Endothelial cell of umbilical vein (primary cell): ENCODE measurements around the gene LENEP. TPM values are rescaled to one million over a fixed set of nuclear protein-coding genes. Genes with fewer than 3 reads are reported as not detected.

Experiments
- BruUV-seq: library from RNA; stranded (reverse); fragments of 400-500 nt; replicated peaks from 2 replicates; lab custom pipeline; 2021; lab: Mats Ljungman, UMichigan
- CTCF ChIA-PET: fragments of 300-600, 350-600 bp; sonication (Branson Sonifier 250); formaldehyde crosslinking; loops from one replicate; lab custom pipeline; 2021; ENCODE audit warnings: antibody characterized with exemption, inconsistent platforms; lab: Charles Lee
- POLR2A ChIA-PET: fragments of 300-600, 350-600 bp; sonication (Branson Sonifier 250); formaldehyde crosslinking; loops from one replicate; lab custom pipeline; 2021; ENCODE audit warnings: antibody characterized with exemption, inconsistent platforms; lab: Charles Lee
- DNase-seq: peaks from one replicate; pipeline ENCODE4 v3.0.0-alpha.2; 2011; ENCODE audit warnings: low read depth, low spot score
- FAIRE-seq: peaks from 2 replicates; lab custom pipeline; 2011; peaks lifted over from hg19 to GRCh38; lab: Jason Lieb, UNC
- H2AFZ ChIP-seq: 2 replicates; pipeline ENCODE4 v1.6.0; 2012; ENCODE audit warnings: low read depth, low read length, control low read depth, inconsistent platforms
- H3K27ac ChIP-seq: 2 replicates; pipeline ENCODE4 v1.5.1; 2011; ENCODE audit warnings: low read depth, mild to moderate bottlenecking, control low read depth, low read length, moderate library complexity; ENCODE audit not compliant: insufficient read depth
- H3K27me3 ChIP-seq, 2 experiments: 2 replicates each; pipeline versions ENCODE4 v1.6.0 to v1.6.1; 2011; ENCODE audit warnings: low read length in 2 of 2, mixed read lengths in 1 of 2; ENCODE audit not compliant: control insufficient read depth in 2 of 2, insufficient read depth in 2 of 2
- H3K36me3 ChIP-seq, 2 experiments: 2 replicates in 1 of 2; 3 replicates in 1 of 2; pipeline ENCODE4 v1.5.1; 2011; ENCODE audit warnings: low read length in 2 of 2, mild to moderate bottlenecking in 1 of 2, moderate library complexity in 1 of 2; ENCODE audit not compliant: control insufficient read depth in 2 of 2, insufficient read depth in 2 of 2; ENCODE audit errors: extremely low read depth in 1 of 2
- H3K4me1 ChIP-seq: 3 replicates; pipeline ENCODE4 v1.5.1; 2011; ENCODE audit warnings: mild to moderate bottlenecking, low read length; ENCODE audit not compliant: control insufficient read depth, insufficient read depth; ENCODE audit errors: extremely low read depth
- H3K4me2 ChIP-seq: 2 replicates; pipeline ENCODE4 v1.6.1; 2011; ENCODE audit warnings: low read length, control low read depth, mixed read lengths; ENCODE audit not compliant: insufficient read depth
- H3K4me3 ChIP-seq, 3 experiments: fragments of 200-600 bp in 1 of 3; sonication (generic), shearing (Covaris generic) in 1 of 3; replicated peaks in 1 of 3; 2 replicates each; pipeline ENCODE4 v1.5.1; 2011 to 2016; ENCODE audit warnings: control low read depth in 3 of 3, low read length in 3 of 3, mild to moderate bottlenecking in 2 of 3, inconsistent platforms in 1 of 3, low read depth in 1 of 3, moderate library complexity in 1 of 3; ENCODE audit not compliant: insufficient read depth in 1 of 3
- H3K79me2 ChIP-seq: 2 replicates; pipeline ENCODE4 v1.6.0; 2012; ENCODE audit warnings: low read length, inconsistent platforms; ENCODE audit not compliant: control insufficient read depth, insufficient read depth
- H3K9ac ChIP-seq: replicated peaks from 2 replicates; pipeline ENCODE3; 2011; ENCODE audit warnings: low read length, control low read depth; ENCODE audit not compliant: insufficient read depth; ENCODE audit errors: extremely low read depth
- H3K9me1 ChIP-seq: replicated peaks from 3 replicates; pipeline ENCODE4 v1.6.0; 2011; ENCODE audit warnings: mild to moderate bottlenecking, low read length; ENCODE audit not compliant: control insufficient read depth, insufficient read depth; ENCODE audit errors: extremely low read depth
- H3K9me3 ChIP-seq: replicated peaks from 2 replicates; pipeline ENCODE4 v1.5.1; 2012; ENCODE audit warnings: low read length, inconsistent platforms; ENCODE audit not compliant: control insufficient read depth, insufficient read depth
- H4K20me1 ChIP-seq: replicated peaks from 2 replicates; pipeline ENCODE3; 2011; ENCODE audit warnings: mild to moderate bottlenecking, low read length; ENCODE audit not compliant: control insufficient read depth, insufficient read depth; ENCODE audit errors: extremely low read depth
- EZH2 ChIP-seq: IDR thresholded peaks from 2 replicates; pipeline ENCODE4 v1.6.1; 2012; ENCODE audit warnings: borderline replicate concordance, low read depth, mild to moderate bottlenecking, moderate library complexity, low read length, inconsistent platforms; ENCODE audit not compliant: severe bottlenecking
- FOS ChIP-seq: IDR thresholded peaks from 2 replicates; pipeline ENCODE4 v1.6.1; 2011; ENCODE audit warnings: mild to moderate bottlenecking, low read length, moderate library complexity, borderline replicate concordance; ENCODE audit not compliant: insufficient read depth
- GATA2 ChIP-seq: IDR thresholded peaks from 2 replicates; pipeline ENCODE4 v1.7.0; 2011; ENCODE audit warnings: low read depth, mild to moderate bottlenecking, moderate library complexity, mixed read lengths, low read length; ENCODE audit not compliant: insufficient read length, insufficient read depth
- JUN ChIP-seq: IDR thresholded peaks from 2 replicates; pipeline ENCODE4 v1.6.1; 2011; ENCODE audit warnings: borderline replicate concordance, low read depth; ENCODE audit not compliant: insufficient read length, insufficient read depth
- MYC ChIP-seq: IDR thresholded peaks from one replicate; pipeline ENCODE4 v1.6.1; 2011; ENCODE audit warnings: mild to moderate bottlenecking, low read depth, low read length
- POLR2A ChIP-seq: IDR thresholded peaks from 2 replicates; pipeline ENCODE4 v1.6.1; 2012; ENCODE audit warnings: low read depth, mild to moderate bottlenecking, control low read depth, low read length
- POLR2AphosphoS5 ChIP-seq: IDR thresholded peaks from 2 replicates; pipeline ENCODE4 v1.6.1; 2012; ENCODE audit warnings: low read depth, mild to moderate bottlenecking, control low read depth, low read length, moderate library complexity; ENCODE audit not compliant: insufficient read depth
- dilution Hi-C: fragments of 300-500 bp; cut with MboI; formaldehyde crosslinking; loops from one replicate; pipeline ENCODE4 v1.15.0; 2019; ENCODE audit warnings: low sequenced_read_pairs; ENCODE audit not compliant: extremely low pct_ligation_motif_present
- intact Hi-C: fragments of 100-400 bp; cut with micrococcal nuclease; formaldehyde crosslinking; loops from one replicate; pipeline ENCODE4 v1.10.0; 2022
- polyA plus RNA-seq, 4 experiments: library from polyadenylated mRNA; depleted of rRNA in 3 of 4; stranded (reverse) in 3 of 4; unstranded in 1 of 4; fragments of >200 nt; gene quantifications; 2 replicates each; pipeline versions ENCODE4 v1.2.1 to v1.2.3, GENCODE V29; 2011 to 2012; ENCODE audit warnings: missing spikeins in 1 of 4
- total RNA-seq: library from RNA; stranded (reverse); gene quantifications from 2 replicates; pipeline ENCODE4 v1.2.3, GENCODE V29; 2021
- TF ChIP-seq, protein P1 (sequence below), 2 donors: IDR thresholded peaks; 1 replicate in 1 of 2; 2 replicates in 1 of 2; pipeline ENCODE4 v1.5.1; 2011; ENCODE audit warnings: low read length in 2 of 2, mild to moderate bottlenecking in 2 of 2, moderate library complexity in 2 of 2, control low read depth in 1 of 2, inconsistent platforms in 1 of 2, low read depth in 1 of 2; ENCODE audit not compliant: insufficient read depth in 1 of 2; ENCODE audit errors: extremely low read depth in 1 of 2
- TF ChIP-seq, protein P2 (sequence below): IDR thresholded peaks from 2 replicates; pipeline ENCODE4 v1.6.1; 2011; ENCODE audit not compliant: insufficient read depth, insufficient read length

LENEP gene
- total and polyA plus RNA-seq, 2 donors (not counting 3 experiments of a cell fraction or from before 2014, with no cell fraction given) = 0.64 TPM; not detected in 1

DNA sequence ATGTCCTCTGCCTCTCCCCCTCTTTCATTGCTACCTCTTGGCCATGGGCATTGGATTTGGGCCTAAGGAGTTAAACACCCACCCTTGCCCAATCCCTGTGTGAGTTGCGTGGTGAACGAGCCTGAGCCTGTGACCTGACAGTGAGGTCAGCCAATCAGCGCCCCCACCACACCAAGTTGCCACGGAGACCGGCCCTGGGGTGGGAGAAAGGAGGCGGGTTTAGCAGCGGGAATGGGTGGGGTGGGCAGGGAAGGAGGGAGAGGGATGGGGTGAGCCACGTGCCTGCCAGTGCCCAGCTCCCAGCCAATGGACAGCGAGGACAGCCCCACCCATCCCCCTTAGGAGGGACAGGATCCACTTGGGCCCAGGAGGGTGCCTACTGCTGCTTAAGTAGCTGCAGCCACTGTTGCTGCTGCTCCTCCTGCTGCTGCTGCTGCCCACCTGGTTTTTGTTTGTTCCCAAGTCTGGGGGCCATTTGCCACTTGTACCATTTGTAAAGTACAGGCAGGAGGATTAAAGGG, 18.7 kb downstream of the LENEP start:
- intact Hi-C loops = no loop called here
- CTCF ChIA-PET = interaction anchor here (0.5 to 6.4 kb wide), 4 partner anchors 10 to 1131 kb away, joined by 3 to 87 read pairs (median 3); partner anchors contain the start of genes ADAM15, PYGO2 and ZBTB7B

More for the DNA sequence above, 18.7 kb downstream of the LENEP start:
- FAIRE-seq = no peak
- H3K9ac ChIP-seq = no peak overlapping the region
- TF ChIP-seq, protein P1, sequence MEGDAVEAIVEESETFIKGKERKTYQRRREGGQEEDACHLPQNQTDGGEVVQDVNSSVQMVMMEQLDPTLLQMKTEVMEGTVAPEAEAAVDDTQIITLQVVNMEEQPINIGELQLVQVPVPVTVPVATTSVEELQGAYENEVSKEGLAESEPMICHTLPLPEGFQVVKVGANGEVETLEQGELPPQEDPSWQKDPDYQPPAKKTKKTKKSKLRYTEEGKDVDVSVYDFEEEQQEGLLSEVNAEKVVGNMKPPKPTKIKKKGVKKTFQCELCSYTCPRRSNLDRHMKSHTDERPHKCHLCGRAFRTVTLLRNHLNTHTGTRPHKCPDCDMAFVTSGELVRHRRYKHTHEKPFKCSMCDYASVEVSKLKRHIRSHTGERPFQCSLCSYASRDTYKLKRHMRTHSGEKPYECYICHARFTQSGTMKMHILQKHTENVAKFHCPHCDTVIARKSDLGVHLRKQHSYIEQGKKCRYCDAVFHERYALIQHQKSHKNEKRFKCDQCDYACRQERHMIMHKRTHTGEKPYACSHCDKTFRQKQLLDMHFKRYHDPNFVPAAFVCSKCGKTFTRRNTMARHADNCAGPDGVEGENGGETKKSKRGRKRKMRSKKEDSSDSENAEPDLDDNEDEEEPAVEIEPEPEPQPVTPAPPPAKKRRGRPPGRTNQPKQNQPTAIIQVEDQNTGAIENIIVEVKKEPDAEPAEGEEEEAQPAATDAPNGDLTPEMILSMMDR (IDR thresholded peaks at IDR 0.05; ENCODE audit: extremely low read depth in 1 of 2, insufficient read depth in 1 of 2, low read depth in 1 of 2, low read length in 2 of 2) = no peak
- TF ChIP-seq GATA2 = no peak
- TF ChIP-seq MYC = no peak
- no peak for TF ChIP-seq POLR2AphosphoS5
- TF ChIP-seq, protein P2, sequence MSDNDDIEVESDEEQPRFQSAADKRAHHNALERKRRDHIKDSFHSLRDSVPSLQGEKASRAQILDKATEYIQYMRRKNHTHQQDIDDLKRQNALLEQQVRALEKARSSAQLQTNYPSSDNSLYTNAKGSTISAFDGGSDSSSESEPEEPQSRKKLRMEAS = no peak
- TF ChIP-seq POLR2A = no peak
- no peak for TF ChIP-seq JUN
- no peak for TF ChIP-seq FOS
- TF ChIP-seq EZH2 = no peak
- H3K27ac ChIP-seq = no peak overlapping the region
- no peaks in the 10 kb centered on the region for H3K9me1 ChIP-seq
- no peak overlapping the region for H3K4me3 ChIP-seq
- no peaks in the 10 kb centered on the region for H3K27me3 ChIP-seq
- no peak for DNase-seq
- peaks cover 4% of the 10 kb centered on the region for H3K4me1 ChIP-seq
- H3K9me3 ChIP-seq = no peaks in the 10 kb centered on the region
- no peak overlapping the region for H3K4me2 ChIP-seq
- BruUV-seq = no TSS peak
- no peak overlapping the region for H2AFZ ChIP-seq
- H3K79me2 ChIP-seq = no peaks in the 10 kb centered on the region
- POLR2A ChIA-PET = no interaction called here
- peaks cover 0 to 19% of the 10 kb centered on the region in 2 experiments for H3K36me3 ChIP-seq
- H4K20me1 ChIP-seq = no peaks in the 10 kb centered on the region
- dilution Hi-C loops = no loop called here
